ENCODE measurements around the gene ERC2.
"Not testable (repeated sequence)": the region's sequence is repeated elsewhere in the genome, so short reads cannot be mapped to it uniquely, and the experiment has no call there.

The ERC2 gene

GRCh38 chr3:56119575-56120349 is 348.5 kb downstream of the ERC2 start:
- peak; percentile 79 for DNase-seq (ENCODE audit: low read depth)

GRCh38 chr3:56118968-56119367 is 349.3 kb downstream of the ERC2 start:
- no peak for DNase-seq (ENCODE audit: low read depth)

GRCh38 chr3:56115698-56116097 is 352.6 kb downstream of the ERC2 start:
- DNase-seq (ENCODE audit: low read depth), result no peak

GRCh38 chr3:56115199-56115598 is 353.1 kb downstream of the ERC2 start:
- no peak for DNase-seq (ENCODE audit: low read depth)

- DNase-seq (ENCODE audit: low read depth), result no peak
These were observed 354.4 kb downstream of the ERC2 start for GRCh38 chr3:56113908-56114307.

GRCh38 chr3:56113231-56113630 is 355.0 kb downstream of the ERC2 start:
- no peak for DNase-seq (ENCODE audit: low read depth)

- DNase-seq (ENCODE audit: low read depth), result no peak
These were observed 356.5 kb downstream of the ERC2 start for GRCh38 chr3:56111606-56112304.

GRCh38 chr3:56110886-56111285 is 357.4 kb downstream of the ERC2 start:
- DNase-seq (ENCODE audit: low read depth), result no peak

GRCh38 chr3:56107157-56107556 is 361.1 kb downstream of the ERC2 start:
- DNase-seq (ENCODE audit: low read depth), result no peak

- no peak for DNase-seq (ENCODE audit: low read depth)
These were observed 366.2 kb downstream of the ERC2 start for GRCh38 chr3:56102032-56102431.

- DNase-seq (ENCODE audit: low read depth), result no peak
These were observed 366.7 kb downstream of the ERC2 start for GRCh38 chr3:56101576-56101975.

GRCh38 chr3:56096999-56097398 is 371.3 kb downstream of the ERC2 start:
- DNase-seq (ENCODE audit: low read depth), result no peak

GRCh38 chr3:56094170-56094569 is 374.1 kb downstream of the ERC2 start:
- no peak for DNase-seq (ENCODE audit: low read depth)

GRCh38 chr3:56089739-56090138 is 378.5 kb downstream of the ERC2 start:
- DNase-seq (ENCODE audit: low read depth), result no peak

GRCh38 chr3:56087451-56088053 is 380.7 kb downstream of the ERC2 start:
- DNase-seq (ENCODE audit: low read depth), result no peak

GRCh38 chr3:56086355-56086754 is 381.9 kb downstream of the ERC2 start:
- peak; percentile 20 for DNase-seq (ENCODE audit: low read depth)

GRCh38 chr3:56081246-56081645 is 387.0 kb downstream of the ERC2 start:
- DNase-seq (ENCODE audit: low read depth), result no peak

GRCh38 chr3:56076746-56077145 is 391.5 kb downstream of the ERC2 start:
- no peak for DNase-seq (ENCODE audit: low read depth)

- no peak for DNase-seq (ENCODE audit: low read depth)
These were observed 393.2 kb downstream of the ERC2 start for GRCh38 chr3:56075089-56075488.

- DNase-seq (ENCODE audit: low read depth), result no peak
These were observed 398.5 kb downstream of the ERC2 start for GRCh38 chr3:56069766-56070165.

GRCh38 chr3:56066405-56066804 is 401.9 kb downstream of the ERC2 start:
- DNase-seq (ENCODE audit: low read depth), result not testable (repeated sequence)

- no peak for DNase-seq (ENCODE audit: low read depth)
These were observed 403.6 kb downstream of the ERC2 start for GRCh38 chr3:56064684-56065083.

- DNase-seq (ENCODE audit: low read depth), result no peak
These were observed 407.0 kb downstream of the ERC2 start for GRCh38 chr3:56061279-56061626.

All from stromal cell of bone marrow (primary cell).